ENCODE results near the gene SCRN1.
A peak's percentile ranks its signal among the peaks of the same experiment; 100 is the strongest.

The SCRN1 gene

DNA sequence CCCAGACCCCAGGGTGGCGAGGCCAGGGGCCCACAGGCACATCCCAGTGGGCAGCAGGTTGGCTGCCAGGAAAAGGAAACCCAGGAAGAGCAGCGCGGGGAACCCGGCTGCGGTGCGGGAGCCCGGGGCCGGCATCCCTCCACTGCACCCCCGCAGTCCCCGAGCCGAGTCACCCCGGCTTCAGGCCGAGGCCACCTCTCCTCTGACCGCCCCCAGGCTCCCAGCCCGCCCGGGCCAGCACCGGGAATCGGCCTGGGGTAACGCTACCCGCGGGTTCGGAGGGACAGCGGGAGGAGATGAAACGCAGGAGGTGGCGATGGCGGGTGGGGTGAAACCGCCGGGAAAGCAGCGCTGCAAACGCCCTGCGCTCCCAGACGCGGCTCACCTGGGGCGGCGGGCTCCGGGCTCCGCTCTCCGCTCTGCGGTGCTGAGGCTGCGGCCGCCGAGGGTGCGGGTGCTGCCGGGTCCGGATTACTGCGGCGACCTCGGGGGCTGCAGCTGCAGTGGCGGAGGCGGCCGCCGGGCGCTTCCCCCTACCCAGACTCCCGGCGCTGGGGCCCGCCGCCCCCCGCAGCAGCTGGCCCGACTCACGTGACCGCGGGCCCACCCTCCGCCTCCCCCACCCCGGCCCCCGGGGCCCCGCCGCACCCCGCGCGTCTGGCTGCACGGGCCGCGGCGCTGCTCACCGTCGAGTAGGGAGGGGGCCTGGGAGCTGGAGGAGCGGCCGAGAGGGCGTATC is at the start of gene SCRN1:
Gene SCRN1, minus strand, starts transcription at position 545 of the 739 bp plus-strand sequence. CDS start 20,734 bp downstream, outside the sequence.
- DNase-seq: peak; percentile 4

DNA sequence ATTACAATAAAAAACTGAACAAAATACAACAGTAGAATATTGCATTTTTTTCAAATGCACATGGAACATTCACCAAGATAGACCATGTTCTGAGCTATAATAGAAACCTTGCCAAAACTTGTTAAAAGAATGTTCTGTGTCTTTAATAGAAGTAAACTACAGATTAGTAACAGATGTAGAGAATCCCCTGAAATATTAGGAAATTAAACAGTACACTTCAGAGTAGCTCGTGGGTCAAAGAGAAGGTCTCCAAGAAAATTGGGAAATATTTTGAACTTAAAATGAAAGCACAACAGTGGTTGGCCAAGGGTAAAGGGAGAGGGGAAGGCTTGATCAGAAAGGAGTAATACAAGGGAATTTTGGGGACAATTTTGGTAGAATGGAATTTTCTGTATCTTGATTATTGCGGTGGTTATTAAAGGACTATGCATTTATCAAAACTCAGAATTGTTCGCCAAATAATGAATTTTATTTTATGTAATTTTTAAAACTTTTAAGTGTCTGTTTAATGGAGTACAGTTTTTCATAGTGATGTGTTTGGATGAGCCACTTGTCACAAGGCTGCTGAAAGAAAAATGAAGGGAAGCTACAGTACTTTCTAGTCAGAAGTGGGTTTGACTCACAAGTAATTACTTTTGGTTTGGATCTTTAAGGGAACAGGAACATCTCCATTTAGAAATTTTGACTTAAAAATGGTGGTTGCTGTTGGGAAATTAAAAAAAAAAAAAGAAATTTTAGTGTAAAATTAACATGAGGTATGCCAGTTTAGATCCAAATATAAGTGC is 48.8 kb upstream of the SCRN1 start:
- no peak for DNase-seq

GRCh38 chr7:30036220-30036619 is 46.6 kb upstream of the SCRN1 start:
- DNase-seq: no peak

- no peak for DNase-seq
Measured at GRCh38 chr7:30034501-30034900, 44.9 kb upstream of the SCRN1 start.

GRCh38 chr7:30032310-30033125 is 42.9 kb upstream of the SCRN1 start:
- DNase-seq: no peak

GRCh38 chr7:30029696-30030095 is 40.1 kb upstream of the SCRN1 start:
- peak; percentile 15 for DNase-seq

DNA sequence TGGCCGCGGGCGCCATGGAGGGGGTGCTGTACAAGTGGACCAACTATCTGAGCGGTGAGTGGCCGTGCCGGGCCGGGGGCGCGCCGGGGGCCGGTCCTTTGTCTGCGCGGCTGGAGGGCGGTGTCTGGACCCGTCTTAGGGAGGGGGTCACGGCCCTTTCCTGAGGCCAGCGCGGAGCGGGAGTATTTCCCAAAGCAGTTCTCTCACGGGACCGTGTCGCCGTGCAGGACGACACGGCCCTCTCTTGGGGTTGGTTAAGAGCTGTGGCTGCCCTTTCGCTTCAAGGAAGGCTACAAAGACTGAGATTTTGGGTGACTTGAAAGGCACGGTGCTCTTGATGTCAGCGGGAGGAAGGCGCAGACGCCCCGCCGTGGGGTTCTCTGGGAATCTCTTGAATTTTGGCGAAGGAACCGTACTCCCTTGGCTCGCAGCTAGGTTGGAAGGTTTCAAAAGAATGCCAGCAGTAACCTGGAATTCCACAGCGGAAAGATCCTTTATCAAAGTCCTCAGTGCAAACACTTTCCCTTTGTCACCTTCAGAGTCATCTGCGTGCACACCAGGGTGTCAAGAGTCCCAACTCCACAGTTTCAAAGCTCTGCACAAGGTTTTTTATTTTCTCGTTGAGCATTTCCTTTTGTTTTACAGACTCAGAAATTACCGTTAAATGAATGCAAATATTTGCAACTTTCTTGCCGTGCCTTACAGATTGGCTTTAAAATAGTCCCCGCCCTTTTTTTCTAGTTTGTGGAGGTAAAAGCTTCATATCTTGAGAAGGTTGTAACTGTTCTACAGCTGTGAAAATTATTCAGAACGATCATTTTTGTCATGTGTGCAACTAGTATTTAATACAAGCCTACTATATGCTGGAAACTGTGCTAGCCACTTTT is 39.4 kb upstream of the SCRN1 start:
- DNase-seq: peak; percentile 19

DNA sequence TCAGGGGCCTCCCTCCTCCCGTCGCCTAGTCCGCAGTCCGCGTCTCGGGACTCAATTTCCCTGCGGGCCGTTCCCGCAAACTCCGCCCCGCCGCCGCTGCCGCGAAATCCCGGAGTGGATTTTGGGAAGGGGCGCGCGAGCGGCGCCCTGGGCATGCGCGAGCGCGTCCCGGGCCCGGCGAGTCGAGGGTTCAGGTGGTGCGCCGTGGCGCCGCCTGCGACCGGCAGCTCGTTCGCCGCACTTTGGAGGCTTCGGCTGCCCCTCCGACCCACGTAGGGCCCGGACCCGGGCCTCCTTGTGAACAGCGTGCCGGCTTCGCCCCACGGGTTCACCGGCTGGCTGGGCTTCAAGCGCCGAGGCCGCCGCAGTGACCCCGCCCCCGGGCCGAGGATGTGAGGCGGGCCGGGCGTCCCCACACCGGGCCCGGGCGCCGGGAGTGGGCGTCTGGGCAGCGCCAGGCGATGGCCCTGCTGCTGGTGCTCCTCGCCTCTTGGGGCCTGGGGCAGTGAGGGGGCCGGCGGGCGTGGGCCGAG is 38.7 kb upstream of the SCRN1 start, which contains the start of gene PLEKHA8:
Gene PLEKHA8, plus strand, starts transcription at position 197 of the 533 bp plus-strand sequence. CDS start 351 bp downstream, outside the sequence.
- peak; percentile 85 for DNase-seq

- no peak for DNase-seq
Measured at GRCh38 chr7:30027740-30028215, 38.2 kb upstream of the SCRN1 start.

DNA sequence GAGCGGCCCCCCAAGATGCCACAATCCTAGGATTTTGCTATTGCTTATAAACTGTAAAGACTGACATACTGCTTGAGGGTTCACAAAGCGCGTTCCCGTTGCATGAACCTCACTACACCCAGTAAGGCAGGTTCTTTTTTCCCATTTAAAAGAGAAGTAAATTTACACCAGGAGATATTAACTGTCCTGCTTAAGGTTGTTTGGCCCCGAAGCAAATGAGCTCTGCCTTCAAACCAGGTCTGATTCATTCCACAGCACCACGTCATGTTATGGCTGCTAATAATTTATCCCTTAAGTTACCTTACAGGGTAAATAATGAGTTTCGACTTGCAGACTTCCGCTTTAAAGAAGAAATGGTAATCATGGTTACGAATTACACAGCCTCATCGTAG is 37.5 kb upstream of the SCRN1 start:
- peak; percentile 17 for DNase-seq

DNA sequence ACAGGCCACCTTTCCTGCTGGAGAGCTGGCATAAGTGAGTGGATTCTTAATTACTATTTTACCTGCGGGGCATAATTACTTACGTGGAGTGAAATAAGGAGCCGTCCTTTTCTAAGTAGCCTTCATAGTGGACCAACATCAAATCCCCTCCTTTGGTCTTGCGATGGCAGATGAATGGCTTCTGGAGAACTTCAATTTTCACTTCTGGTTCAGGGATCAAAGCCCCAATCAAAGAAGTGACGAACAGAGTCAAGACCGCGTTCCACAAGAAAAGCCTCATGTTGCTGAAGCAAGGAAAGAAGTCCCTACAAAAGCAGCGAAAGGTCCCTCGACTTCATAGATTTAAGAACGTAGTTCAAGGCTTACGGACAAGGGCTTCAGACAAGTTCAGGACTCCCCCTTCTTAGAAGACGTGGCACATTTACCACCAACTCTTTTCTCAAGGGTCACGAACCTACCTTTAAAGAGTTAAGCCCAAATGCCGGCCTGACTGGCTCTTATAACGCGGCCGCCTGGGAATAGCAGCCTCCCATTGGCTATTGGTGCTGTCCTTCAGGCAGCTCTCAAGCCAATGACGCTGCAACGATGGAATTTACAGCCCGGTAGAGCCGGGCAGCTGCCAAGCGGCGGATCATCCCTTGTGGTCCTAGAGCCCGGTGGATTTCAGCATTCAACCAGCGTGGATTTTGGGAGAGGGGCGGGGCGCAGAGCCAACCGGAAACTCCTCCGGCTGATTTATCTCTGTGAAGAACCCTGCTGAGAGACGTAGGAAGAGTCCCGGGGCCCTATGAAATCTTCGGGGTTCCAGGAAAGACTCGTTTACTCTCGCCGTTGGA is 36.8 kb upstream of the SCRN1 start, which contains the start of gene FKBP14:
Gene FKBP14, minus strand, starts transcription at position 474 of the 836 bp plus-strand sequence. Its CDS starts 194 bp downstream, at position 280.
- peak; percentile 94 for DNase-seq

DNA sequence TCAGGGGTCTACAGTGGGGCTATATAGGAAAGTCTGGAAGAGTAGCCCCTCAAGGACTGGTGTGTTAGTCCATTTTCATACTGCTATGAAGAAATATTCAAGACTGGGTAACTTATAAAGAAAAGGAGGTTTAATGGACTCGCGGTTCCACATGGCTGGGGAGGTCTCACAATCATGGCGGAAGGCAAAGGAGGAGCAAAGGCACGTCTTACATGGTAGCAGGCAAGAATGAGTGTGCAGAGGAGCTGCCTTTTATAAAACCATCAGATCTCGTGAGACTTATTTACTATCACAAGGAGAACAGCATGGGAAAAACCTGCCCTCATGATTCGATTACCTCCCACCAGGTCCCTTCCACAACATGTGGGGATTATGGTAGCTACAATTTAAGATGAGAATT is 33.9 kb upstream of the SCRN1 start:
- no peak for DNase-seq

DNA sequence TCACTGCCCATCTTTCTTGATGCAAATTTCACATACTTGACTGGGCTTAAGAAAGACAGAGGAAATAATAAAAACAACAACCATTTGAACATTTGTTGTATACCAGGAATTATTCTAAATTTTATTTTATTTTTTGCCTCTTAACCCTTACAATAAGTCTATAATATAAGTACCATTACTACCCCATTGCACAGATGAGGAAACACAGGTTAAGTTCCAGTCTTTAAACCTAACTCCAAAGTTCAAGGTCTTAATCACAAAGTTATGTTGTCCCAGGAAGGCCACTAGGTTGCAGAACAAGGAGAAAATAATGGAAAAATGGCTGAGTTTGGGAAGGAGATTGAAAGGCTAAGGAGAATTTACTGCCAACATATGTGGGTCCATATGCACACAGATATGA is 33.4 kb upstream of the SCRN1 start:
- no peak for DNase-seq

DNA sequence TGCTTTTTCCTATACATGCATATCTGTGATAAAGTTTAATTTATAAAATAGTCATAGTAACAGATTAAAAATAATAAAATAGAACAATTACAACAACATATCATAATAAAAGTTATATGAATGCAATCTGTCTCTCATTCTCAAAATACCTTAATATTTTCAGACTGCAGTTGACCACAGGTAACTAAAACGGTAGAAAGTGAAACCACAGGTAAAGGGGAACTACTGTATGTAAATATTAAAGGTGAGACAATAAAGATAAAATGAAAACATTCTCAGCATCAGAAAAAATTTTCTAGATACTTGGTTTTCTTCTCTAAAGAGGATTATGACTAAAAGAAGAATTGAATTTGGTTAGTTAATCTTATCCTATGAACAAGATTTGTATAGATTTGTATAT is 30.9 kb upstream of the SCRN1 start:
- no peak for DNase-seq

- DNase-seq: no peak
Measured at GRCh38 chr7:30019960-30020359, 30.4 kb upstream of the SCRN1 start.

GRCh38 chr7:30019387-30019786 is 29.8 kb upstream of the SCRN1 start:
- no peak for DNase-seq

- no peak for DNase-seq
Measured at GRCh38 chr7:30018451-30018850, 28.9 kb upstream of the SCRN1 start.

DNA sequence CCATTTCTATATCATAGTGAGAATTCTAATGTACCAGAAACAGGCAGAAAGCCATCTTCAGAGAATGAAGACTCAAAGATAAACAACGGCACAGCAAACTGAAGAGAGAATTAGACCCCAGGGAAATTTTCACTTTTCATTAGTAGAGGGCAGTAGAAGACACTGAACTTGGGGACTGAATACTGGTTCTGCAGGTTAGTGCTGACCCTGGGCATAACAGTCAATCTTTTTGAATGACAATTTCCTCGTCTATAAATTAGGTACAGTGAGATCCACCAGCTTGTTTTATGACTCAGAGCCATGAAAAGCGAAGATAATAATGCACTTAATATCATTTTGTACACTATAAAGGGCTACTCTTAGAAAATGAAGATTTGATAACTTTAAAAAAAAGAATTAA is 23.2 kb upstream of the SCRN1 start:
- no peak for DNase-seq

GRCh38 chr7:30010021-30010420 is 20.4 kb upstream of the SCRN1 start:
- DNase-seq: no peak

DNA sequence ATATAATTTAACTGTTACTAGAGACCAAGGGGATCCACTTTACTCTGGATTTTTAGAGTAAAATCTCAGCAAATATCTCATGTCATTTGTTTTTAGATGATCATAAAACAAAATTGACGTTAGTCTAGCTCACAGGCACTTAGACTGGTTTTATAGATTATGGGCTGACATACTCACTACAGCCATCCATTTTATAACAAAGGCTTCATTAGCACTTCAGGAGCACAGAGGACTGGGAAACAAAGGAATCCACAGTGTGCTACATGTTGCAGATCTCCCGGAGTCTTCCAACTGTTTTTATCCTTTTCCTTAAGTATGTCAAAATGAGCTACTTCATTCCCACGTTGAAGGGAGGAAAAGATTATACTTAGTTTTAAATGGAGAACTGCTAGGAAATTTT is 15.9 kb upstream of the SCRN1 start:
- DNase-seq: no peak

- no peak for DNase-seq
Measured at GRCh38 chr7:30003098-30003497, 13.5 kb upstream of the SCRN1 start.

Measured in stimulated activated CD4-positive, alpha-beta T cell treated with anti-CD3 and anti-CD28 coated beads, Interleukin-1b, Interleukin-23, amount 100 ng/mL, for 48 hours (primary cell).